HG02798 (cell line): ENCODE measurements around the gene PAK1IP1.
"Not testable (repeated sequence)": the region's sequence is repeated elsewhere in the genome, so short reads cannot be mapped to it uniquely, and the experiment has no call there.

Experiments used
- ATAC-seq: cut with Tn5 transposase; IDR thresholded peaks from one replicate; pipeline ENCODE4 v1.9.1; 2021; ENCODE audit warnings: mild to moderate bottlenecking; ENCODE audit not compliant: unreplicated experiment, poor library complexity

The PAK1IP1 gene

GRCh38 chr6:10740061-10740460 lies 45.3 kb downstream of the PAK1IP1 start:
- ATAC-seq: no peak

- ATAC-seq: not testable (repeated sequence)
Measured at GRCh38 chr6:10741643-10742042, 46.9 kb downstream of the PAK1IP1 start.

- ATAC-seq: no peak
Measured at GRCh38 chr6:10742251-10742650, 47.5 kb downstream of the PAK1IP1 start.

GRCh38 chr6:10743515-10743914 lies 48.7 kb downstream of the PAK1IP1 start:
- ATAC-seq: no peak

GRCh38 chr6:10745116-10745515 lies 50.3 kb downstream of the PAK1IP1 start:
- no peak for ATAC-seq

- no peak for ATAC-seq
Measured at GRCh38 chr6:10746915-10747250, 52.1 kb downstream of the PAK1IP1 start.

GRCh38 chr6:10747251-10747972 lies 52.6 kb downstream of the PAK1IP1 start, which contains the start of gene TMEM14B:
Gene TMEM14B, plus strand, starts transcription at chr6:10747805. Its CDS starts 1,441 bp downstream, at chr6:10749246.
- peak; percentile 97 for ATAC-seq

- no peak for ATAC-seq
Measured at GRCh38 chr6:10749734-10750133, 55.0 kb downstream of the PAK1IP1 start.

GRCh38 chr6:10750568-10750967 lies 55.8 kb downstream of the PAK1IP1 start:
- ATAC-seq: not testable (repeated sequence)

- not testable (repeated sequence) for ATAC-seq
Measured at GRCh38 chr6:10751757-10752156, 57.0 kb downstream of the PAK1IP1 start.

- ATAC-seq: no peak
Measured at GRCh38 chr6:10756085-10756484, 61.3 kb downstream of the PAK1IP1 start.
